A549 (cell line): ENCODE measurements around the gene EBP.

ENCODE experiments used
- CBX8 ChIP-seq: fragments of 200-600 bp; sonication (generic); IDR thresholded peaks from 2 replicates; pipeline ENCODE4 v1.6.1; 2016
- CEBPB ChIP-seq, 2 experiments: fragments of >200 bp in 1 of 2; sonication (Bioruptor Twin) in 1 of 2; formaldehyde crosslinking in 1 of 2; IDR thresholded peaks; 2 replicates each; pipeline ENCODE4 v1.6.1; 2012 to 2016
- CTCF ChIP-seq: fragments of >200 bp; sonication (Bioruptor Twin); formaldehyde crosslinking; IDR thresholded peaks from 3 replicates; pipeline ENCODE4 v1.5.1; 2016
- GATA3 ChIP-seq: IDR thresholded peaks from 2 replicates; pipeline ENCODE4 v1.6.1; 2012; ENCODE audit warnings: borderline replicate concordance
- HDAC2 ChIP-seq: fragments of 200-600 bp; sonication (generic); IDR thresholded peaks from 2 replicates; pipeline ENCODE4 v1.6.1; 2016
- RNF2 ChIP-seq: fragments of 200-600 bp; sonication (generic); IDR thresholded peaks from 2 replicates; pipeline ENCODE4 v1.6.1; 2016; ENCODE audit warnings: low read depth, mild to moderate bottlenecking, antibody characterized with exemption, moderate library complexity, borderline replicate concordance
- ZSCAN20 ChIP-seq: fragments of 250-450 bp; sonication (Bioruptor Pico); IDR thresholded peaks from 2 replicates; pipeline ENCODE4 v1.8.0; 2022; ENCODE audit warnings: mild to moderate bottlenecking, moderate library complexity

DNA sequence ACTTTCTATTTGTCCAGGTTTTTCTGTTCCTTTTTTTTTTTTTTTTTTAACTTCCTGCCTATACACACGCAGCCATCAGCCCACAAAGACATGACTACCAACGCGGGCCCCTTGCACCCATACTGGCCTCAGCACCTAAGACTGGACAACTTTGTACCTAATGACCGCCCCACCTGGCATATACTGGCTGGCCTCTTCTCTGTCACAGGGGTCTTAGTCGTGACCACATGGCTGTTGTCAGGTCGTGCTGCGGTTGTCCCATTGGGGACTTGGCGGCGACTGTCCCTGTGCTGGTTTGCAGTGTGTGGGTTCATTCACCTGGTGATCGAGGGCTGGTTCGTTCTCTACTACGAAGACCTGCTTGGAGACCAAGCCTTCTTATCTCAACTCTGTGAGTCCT, 2.1 kb downstream of the EBP start:
- no peak for TF ChIP-seq HDAC2
- TF ChIP-seq CTCF: no peak
- no peak for TF ChIP-seq CEBPB (IDR thresholded peaks at IDR 0.05)
- TF ChIP-seq ZSCAN20 (CRISPR knock-in tag): no peak
- TF ChIP-seq RNF2: no peak
- TF ChIP-seq CBX8: no peak
- TF ChIP-seq GATA3: no peak
